Naive B cell (primary cell): ENCODE measurements around the gene KATNB1. TPM values are rescaled to one million over a fixed set of nuclear protein-coding genes. Genes with fewer than 3 reads are reported as not detected.

Experiments
- polyA plus RNA-seq, 6 donors: library from polyadenylated mRNA; unstranded; fragments of 300-500 nt; fragmentation: Illumina TruSeq; gene quantifications; one replicate each; pipeline ENCODE4 v1.2.3, GENCODE V29; 2021; ENCODE audit warnings: low read depth in 6 of 6

The KATNB1 gene
- polyA plus RNA-seq, 6 donors from 2014 or later, result 6.1 to 27.2 (median 10.0) TPM

Other genes starting within 250 kb of the KATNB1 start
- 1 to 10 TPM in 4 of 6 donors, under 1 TPM in 1, not detected in 1; 0.22 to 2.1 (median 1.4) TPM for gene DOK4, start 249.3 kb upstream of the KATNB1 start, polyA plus RNA-seq
- 10 to 100 TPM in 2 of 6 donors, 1 to 10 TPM in 4; 3.8 to 13.8 (median 9.3) TPM for gene CCDC102A, start 199.2 kb upstream of the KATNB1 start, polyA plus RNA-seq
- 10 to 100 TPM; 15.2 to 36.4 (median 18.9) TPM for gene ADGRG5, start 193.1 kb upstream of the KATNB1 start, polyA plus RNA-seq
- under 1 TPM in 5 of 6 donors, not detected in 1; 0.17 to 0.72 (median 0.65) TPM for gene ADGRG1, start 107.1 kb upstream of the KATNB1 start, polyA plus RNA-seq
- under 1 TPM in 2 of 6 donors, not detected in 4; 0.11 to 0.55 TPM for gene ADGRG3, start 67.5 kb upstream of the KATNB1 start, polyA plus RNA-seq
- not detected for gene DRC7, start 41.0 kb upstream of the KATNB1 start, polyA plus RNA-seq
- 1 to 10 TPM in 2 of 6 donors, under 1 TPM in 1, not detected in 3; 0.54 to 1.3 (median 1.0) TPM for gene KIFC3, start 66.7 kb downstream of the KATNB1 start, polyA plus RNA-seq
- gene CNGB1, start 235.4 kb downstream of the KATNB1 start, polyA plus RNA-seq, result not detected